GM18517 (cell line): ENCODE data around the gene CLMN.
"Not testable (repeated sequence)": the region's sequence is repeated elsewhere in the genome, so short reads cannot be mapped to it uniquely, and the experiment has no call there.

ENCODE experiments used
- ATAC-seq: cut with Tn5 transposase; IDR thresholded peaks from one replicate; pipeline ENCODE4 v1.9.1; 2021; ENCODE audit warnings: mild to moderate bottlenecking, moderate library complexity; ENCODE audit not compliant: unreplicated experiment

The CLMN gene

GRCh38 chr14:95222870-95223398 lies 96.8 kb downstream of the CLMN start:
- ATAC-seq, result no peak

DNA sequence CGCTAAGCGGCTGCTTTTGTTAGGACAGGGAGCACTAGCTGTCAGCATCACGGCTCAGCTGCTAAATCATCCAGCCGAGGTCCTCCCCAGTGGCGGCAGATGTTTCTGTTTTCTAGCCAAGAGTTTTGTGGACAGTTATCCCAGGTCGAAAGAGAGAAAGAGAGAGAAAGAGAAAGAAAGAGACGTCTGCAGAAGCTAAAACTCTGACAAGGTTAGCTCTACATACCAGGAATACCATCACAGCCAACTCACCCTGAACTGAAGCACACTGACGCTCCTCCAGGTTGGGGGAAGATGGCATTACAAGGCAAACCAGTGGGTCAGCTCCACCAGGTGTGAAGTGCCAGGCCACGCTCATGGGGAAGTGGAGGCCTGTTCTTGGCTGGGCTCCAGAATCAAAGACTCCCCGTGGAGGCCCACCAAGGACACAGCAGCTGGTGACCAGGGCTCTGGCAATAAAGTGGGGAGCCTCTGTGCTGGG lies 97.5 kb downstream of the CLMN start:
- no peak for ATAC-seq

DNA sequence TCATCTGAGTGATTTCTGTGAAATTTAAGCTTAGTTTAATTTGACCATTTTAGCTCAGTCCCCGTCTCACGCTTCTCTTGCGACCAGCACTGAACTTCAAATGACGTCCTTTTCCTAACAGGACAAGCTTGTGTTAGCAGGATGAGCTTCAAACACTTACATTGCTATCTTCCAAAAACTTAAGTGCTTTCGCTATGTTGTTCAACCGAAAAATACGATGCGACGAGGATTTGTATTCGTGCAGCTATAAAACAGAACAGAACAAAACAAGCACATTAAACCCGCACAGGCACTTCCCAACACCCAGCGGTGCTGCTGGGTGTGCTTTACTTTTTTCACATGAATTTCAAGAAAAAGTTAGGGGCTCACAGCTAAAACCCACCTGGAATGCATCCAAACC lies 98.2 kb downstream of the CLMN start:
- no peak for ATAC-seq

GRCh38 chr14:95220663-95221231 lies 99.0 kb downstream of the CLMN start:
- no peak for ATAC-seq

DNA sequence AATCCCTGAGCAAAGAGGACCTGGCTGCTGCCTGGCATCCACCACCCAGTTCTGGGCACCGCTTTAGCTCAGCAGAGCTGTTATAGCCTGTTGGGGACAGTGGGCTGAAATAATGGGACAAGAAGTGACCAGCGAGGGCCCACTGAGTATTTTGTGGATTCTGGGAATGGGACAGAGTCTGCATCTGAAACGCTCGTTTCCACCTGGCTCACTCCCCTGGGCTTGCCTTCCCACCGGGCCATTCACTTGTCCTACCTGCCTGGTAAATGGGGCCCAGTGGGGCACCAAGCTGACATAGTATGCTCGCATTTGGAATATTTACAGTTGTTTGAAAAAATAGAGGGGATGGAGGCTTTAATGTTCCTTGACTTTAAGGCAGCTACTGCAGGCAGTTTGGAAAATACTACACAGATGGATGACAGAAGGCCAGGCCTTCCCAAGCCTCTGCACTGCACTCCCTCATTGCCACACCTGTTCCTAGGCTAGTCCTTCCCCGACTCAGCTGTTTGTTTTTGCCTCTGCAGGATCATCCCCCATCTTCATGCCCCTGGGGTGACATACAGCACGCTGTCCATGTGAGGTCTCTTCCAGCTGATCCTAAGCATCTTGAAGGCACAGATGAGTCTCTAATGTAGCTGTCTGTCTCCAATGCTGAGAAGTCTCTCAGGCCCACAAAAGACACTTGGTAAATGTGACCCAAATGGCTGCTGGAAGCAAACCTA lies 101.1 kb downstream of the CLMN start:
- ATAC-seq, result no peak

- ATAC-seq, result no peak
Observed at GRCh38 chr14:95218006-95218405, 101.7 kb downstream of the CLMN start.

DNA sequence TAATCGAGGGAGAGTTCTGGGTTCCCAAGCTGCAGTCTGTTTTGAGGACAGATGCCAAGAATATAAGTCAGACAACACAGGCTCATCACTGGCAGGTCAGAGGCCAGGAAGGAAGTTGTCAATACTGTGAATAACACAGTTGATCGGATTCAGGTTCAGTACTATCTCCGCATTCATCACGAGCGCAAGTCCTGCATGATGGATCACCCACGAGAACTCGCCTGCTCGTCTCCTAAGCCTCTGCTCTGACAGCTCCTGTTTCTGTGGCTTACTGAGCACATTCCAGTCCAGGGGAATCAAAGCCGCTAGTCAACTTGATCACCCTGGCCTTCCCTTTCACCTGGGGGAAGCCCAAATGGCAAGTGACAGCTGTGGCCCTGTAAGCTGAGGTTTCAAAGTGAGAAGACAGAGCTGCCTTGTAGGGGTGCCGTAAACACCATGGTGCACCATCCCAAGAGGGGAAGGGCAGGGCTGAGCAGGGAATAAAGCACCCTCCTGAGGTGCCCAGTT lies 102.3 kb downstream of the CLMN start:
- no peak for ATAC-seq

- ATAC-seq, result no peak
Observed at GRCh38 chr14:95216008-95216407, 103.7 kb downstream of the CLMN start.

DNA sequence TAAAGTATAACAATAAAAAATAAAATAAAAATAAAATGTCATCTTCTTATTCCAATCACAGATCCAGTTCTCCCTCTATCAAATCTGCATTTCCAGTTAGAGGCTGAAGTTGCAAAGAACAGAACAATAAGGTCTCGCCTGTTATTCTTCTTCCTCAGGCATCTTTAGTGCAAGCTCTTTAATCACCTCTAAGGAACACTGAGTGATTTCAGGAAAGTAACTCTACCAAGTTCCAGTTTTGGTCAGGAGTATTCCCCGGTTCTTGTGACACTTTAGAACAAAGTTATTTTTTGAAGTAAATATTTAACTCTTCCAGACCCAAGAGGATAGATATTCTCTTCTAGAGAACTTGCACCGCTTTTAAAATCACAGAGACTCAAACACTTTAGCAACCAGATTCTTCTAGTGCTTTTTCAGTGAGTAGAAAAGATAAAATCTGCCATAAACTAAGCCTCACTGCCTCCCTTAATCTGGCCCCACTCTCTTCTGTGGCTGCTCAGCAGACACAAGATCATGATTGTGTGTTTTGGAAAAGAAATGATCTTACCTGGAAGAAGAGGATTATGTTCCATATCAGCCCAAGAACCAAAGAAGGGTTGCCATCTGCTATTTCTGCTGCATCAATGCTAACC lies 104.5 kb downstream of the CLMN start:
- ATAC-seq, result no peak

DNA sequence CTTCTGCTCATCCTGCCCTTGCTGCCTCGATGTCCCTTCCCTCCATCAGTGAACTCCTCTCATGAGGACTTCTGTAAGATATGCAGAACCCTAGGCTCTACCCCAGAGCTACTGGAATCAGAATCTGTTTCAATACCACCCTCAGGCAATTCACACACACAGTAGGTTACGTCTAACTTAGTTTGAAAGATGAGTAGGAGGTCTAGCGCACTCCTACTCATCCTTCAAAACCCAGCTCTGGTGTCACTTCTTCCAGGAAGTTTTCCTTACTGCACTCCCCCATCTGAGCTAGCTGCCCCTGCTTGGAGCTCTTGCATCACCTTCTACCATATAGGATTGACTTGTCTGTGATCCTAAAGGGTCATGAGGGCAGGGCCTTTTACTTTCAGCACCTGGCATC lies 105.9 kb downstream of the CLMN start:
- no peak for ATAC-seq

- peak; percentile 56 for ATAC-seq
Observed at GRCh38 chr14:95211721-95212504, 107.8 kb downstream of the CLMN start.

GRCh38 chr14:95210699-95211098 lies 109.0 kb downstream of the CLMN start:
- no peak for ATAC-seq

DNA sequence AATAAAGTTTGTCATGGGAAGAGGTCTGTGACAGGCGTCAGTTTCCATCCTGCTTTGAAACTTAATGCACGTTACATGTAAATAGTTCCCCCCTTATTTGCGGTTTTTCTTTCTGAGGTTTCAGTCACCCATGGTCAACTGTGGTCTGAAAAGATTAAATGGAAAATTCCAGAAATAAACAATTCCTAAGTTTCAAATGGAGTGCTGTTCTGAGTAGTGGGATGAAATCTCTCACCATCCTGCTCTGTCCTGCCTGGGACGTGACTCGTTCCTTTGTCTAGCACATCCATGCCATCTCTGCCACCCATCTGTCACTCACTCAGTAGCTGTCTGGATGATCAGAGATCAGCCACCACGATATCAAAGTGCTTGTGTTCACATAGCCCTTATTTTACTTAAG lies 111.1 kb downstream of the CLMN start:
- ATAC-seq, result no peak

- no peak for ATAC-seq
Observed at GRCh38 chr14:95207475-95208233, 112.1 kb downstream of the CLMN start.

DNA sequence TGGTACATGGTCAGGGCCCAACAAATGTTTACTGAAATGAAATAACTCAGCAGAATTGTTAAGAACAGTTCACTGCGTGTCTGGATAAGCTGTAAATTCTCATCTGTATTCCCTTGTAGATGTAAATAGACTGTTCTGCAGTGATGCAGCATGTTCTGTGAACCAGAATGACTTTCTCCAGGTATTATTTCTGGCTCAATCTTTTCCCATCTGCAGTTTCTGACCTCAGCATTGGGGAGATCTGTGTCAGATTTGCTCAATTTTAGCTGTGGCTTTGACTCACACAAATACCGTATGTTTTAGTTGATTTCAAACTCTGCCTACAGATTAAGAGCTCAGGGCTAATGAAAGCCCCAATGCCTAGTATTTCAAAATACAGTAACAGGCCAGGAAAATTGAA lies 113.2 kb downstream of the CLMN start:
- no peak for ATAC-seq

DNA sequence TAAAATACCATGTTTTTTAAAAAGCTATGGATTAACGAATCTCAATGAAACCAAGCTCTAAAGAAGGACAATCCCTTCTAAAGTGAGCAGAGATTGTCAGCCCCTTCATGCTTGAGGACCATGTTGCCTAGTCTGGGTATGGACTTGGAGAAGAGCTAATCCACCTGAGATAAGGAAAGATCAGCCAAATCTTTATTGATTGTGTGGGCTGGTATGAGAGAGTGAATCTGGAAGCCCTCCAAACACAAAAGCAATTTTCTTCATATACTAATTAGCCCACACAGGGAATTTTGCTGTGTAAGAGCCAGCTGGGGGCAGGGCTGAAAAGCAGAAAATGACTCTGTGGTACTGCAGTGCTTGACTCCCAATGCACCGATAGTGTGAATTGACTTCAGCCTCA lies 115.0 kb downstream of the CLMN start:
- ATAC-seq, result no peak

- not testable (repeated sequence) for ATAC-seq
Observed at GRCh38 chr14:95201745-95202144, 118.0 kb downstream of the CLMN start.

DNA sequence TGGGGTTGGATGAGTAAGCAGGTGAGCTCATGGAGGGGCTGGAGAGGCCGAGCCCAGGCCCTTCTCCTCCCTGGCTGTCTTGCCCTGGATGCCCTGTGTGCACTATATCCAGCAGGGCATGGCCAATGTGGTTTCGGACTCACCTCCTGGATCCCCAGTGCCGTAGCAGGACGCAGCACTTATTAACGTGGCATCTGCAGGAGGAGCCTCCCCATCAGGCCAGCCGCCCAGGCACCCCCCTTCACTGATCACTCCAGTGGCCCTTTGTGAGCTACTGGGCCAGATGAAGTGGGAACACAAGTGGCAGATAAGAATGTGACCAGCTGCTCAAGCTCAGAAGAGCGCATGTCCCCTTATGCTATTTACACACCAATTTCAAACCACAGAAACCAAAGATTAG lies 119.3 kb downstream of the CLMN start:
- ATAC-seq, result no peak

DNA sequence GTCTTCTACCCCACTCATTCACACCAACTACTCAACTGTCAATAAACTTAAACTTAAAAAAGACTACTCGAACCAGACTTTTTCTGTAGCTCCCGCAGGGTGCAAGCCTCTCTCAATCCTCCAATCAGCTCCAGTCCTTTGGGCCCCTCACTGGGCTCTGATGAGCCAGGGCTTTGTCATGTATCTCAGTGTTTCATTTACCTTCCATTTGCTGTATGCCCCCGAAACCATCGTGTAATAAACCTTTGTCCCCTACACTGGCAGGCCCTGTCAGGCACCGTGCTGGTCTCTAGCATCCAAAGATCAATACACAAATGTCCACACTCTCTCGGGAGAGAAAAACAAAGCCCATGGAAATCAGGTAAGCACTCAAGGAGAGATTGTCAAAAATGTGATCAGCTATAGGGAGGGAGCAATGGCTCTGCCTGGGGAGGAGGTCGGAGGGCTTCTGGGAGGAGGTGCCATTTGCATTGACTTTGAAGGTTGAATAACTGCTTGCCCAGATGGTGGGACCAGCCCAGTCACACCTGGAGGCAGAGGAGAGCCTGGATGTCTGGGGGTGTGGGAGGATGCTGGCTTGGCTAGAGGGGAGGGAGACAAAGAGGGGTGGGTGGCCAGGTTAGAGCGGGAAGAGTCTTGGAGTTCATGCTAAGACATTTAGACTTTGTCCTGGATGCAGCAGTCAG lies 120.3 kb downstream of the CLMN start:
- ATAC-seq, result no peak

DNA sequence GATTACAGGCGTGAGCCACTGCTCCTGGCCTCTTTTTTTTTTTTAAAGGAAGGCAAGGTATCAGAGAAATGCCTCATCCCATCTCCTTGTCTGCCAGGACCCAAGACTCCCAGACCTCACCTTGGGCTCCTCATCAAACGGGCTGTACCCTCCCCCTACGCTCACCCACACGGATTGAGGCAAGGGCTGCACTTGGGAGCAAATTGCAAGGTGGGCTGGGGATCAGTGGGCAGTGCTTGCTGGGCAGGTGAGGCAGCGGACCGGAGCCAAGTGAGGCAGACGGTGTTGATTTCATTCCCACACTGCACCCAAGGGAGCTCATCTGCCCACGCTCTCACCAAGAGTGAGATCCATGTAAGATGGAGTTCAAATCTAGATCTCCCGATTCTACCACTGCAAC lies 121.4 kb downstream of the CLMN start:
- ATAC-seq, result no peak
